Upper lobe of left lung (tissue), 6 donors: ENCODE data around the gene SDS. TPM values are rescaled to one million over a fixed set of nuclear protein-coding genes. Genes with fewer than 3 reads are reported as not detected.

Experiments used
- ATAC-seq, 2 donors: fragments of 200-7000 bp; cut with Tn5 transposase; one replicate each; pipeline ENCODE4 v1.9.1; 2022; ENCODE audit warnings: mild to moderate bottlenecking in 2 of 2, moderate library complexity in 2 of 2; ENCODE audit not compliant: low FRiP score in 2 of 2
- DNase-seq, 2 donors: peaks; one replicate each; pipeline ENCODE4 v3.0.0-alpha.2; 2019 to 2020
- H3K27ac ChIP-seq, 4 donors: fragments of 200-600 bp; sonication (generic); one replicate each; pipeline ENCODE4 v1.5.1; 2016 to 2019
- H3K27me3 ChIP-seq, 4 donors: fragments of 200-600 bp; sonication (generic); one replicate each; pipeline ENCODE4 v1.5.1; 2017 to 2019
- H3K36me3 ChIP-seq, 4 donors: fragments of 200-600 bp; sonication (generic); one replicate each; pipeline ENCODE4 v1.5.1; 2016 to 2019
- H3K4me1 ChIP-seq, 4 donors: fragments of 200-600 bp; sonication (generic); one replicate each; pipeline ENCODE4 v1.5.1; 2018 to 2019
- H3K4me3 ChIP-seq, 4 donors: fragments of 200-600 bp; sonication (generic); one replicate each; pipeline ENCODE4 v1.5.1; 2017 to 2019; ENCODE audit warnings: mild to moderate bottlenecking in 2 of 4, moderate library complexity in 1 of 4
- H3K9me3 ChIP-seq, 4 donors: fragments of 200-600 bp; sonication (generic); one replicate each; pipeline ENCODE4 v1.5.1; 2018 to 2019
- CTCF ChIP-seq, 6 experiments: fragments of 450-650 bp in 4 of 6; fragments of 200-600 bp in 2 of 6; sonication (generic) in 2 of 6; IDR thresholded peaks; one replicate each; pipeline ENCODE4 v1.5.1; 2016 to 2019; ENCODE audit warnings: antibody characterized with exemption in 6 of 6
- EP300 ChIP-seq, 4 donors: sonication (generic); formaldehyde crosslinking; IDR thresholded peaks; one replicate each; pipeline ENCODE4 v1.5.1; 2017; ENCODE audit warnings: antibody characterized with exemption in 4 of 4, control low read depth in 2 of 4
- POLR2A ChIP-seq, 4 donors: fragments of 450-650 bp; IDR thresholded peaks; one replicate each; pipeline ENCODE4 v1.5.1; 2016 to 2017; ENCODE audit warnings: antibody characterized with exemption in 4 of 4, mild to moderate bottlenecking in 2 of 4
- POLR2AphosphoS5 ChIP-seq, 2 donors: sonication (generic); formaldehyde crosslinking; IDR thresholded peaks; one replicate each; pipeline ENCODE4 v1.5.1; 2017; ENCODE audit warnings: antibody characterized with exemption in 2 of 2
- WGBS, 2 donors: methylation state at CpG; one replicate each; pipeline ENCODE4 v1.1.5; 2017 to 2018; 5-methylcytosine and 5-hydroxymethylcytosine counted together
- total RNA-seq, 6 donors: library from RNA; depleted of rRNA in 4 of 6; stranded (reverse); fragments of >200 nt in 4 of 6; gene quantifications; one replicate each; pipeline versions ENCODE4 v1.1.0 to v1.2.1, GENCODE V29; 2016 to 2021
- donor health status: DM: no; HTN: no; CAD: no; lungs with moderate emphysema.
- donor health status: DM: no; HTN: yes; CAD: no; lungs with severe emphysema.

SDS gene
- total RNA-seq, 6 donors from 2014 or later, result 1.00 to 4.0 (median 2.4) TPM

GRCh38 chr12:113440336-113440735 lies 36.6 kb upstream of the SDS start:
- ATAC-seq, result no peak
- 66 to 77% methylated on average over 7 of the region's 7 CpGs for WGBS, 2 donors

GRCh38 chr12:113439606-113440030 lies 35.9 kb upstream of the SDS start:
- no peak for TF ChIP-seq POLR2A (IDR thresholded peaks at IDR 0.05)
- TF ChIP-seq CTCF (IDR thresholded peaks at IDR 0.05), result peak in 2 of 6 experiments; percentile 18 to 42
- no peak overlapping the region for H3K27ac ChIP-seq
- H3K36me3 ChIP-seq, result no peaks in the 10 kb centered on the region
- no peak overlapping the region for H3K4me3 ChIP-seq
- H3K4me1 ChIP-seq, result no peaks in the 10 kb centered on the region
- ATAC-seq (peak in 1 of 2 donors; percentile 26), DNase-seq (peak in 1 of 2 donors; percentile 15)
- H3K27me3 ChIP-seq, result no peaks in the 10 kb centered on the region
- 32% methylated on average over 8 of the region's 8 CpGs for WGBS, 2 donors
- H3K9me3 ChIP-seq, result no peaks in the 10 kb centered on the region

More at GRCh38 chr12:113440336-113440735, 36.6 kb upstream of the SDS start:
- H3K4me1 ChIP-seq, result no peaks in the 10 kb centered on the region
- H3K9me3 ChIP-seq, result no peaks in the 10 kb centered on the region
- no peak overlapping the region for H3K27ac ChIP-seq
- no peak overlapping the region for H3K4me3 ChIP-seq
- DNase-seq, result no peak
- no peaks in the 10 kb centered on the region for H3K27me3 ChIP-seq
- no peaks in the 10 kb centered on the region for H3K36me3 ChIP-seq
- TF ChIP-seq EP300 (IDR thresholded peaks at IDR 0.05), result no peak
- no peak for TF ChIP-seq POLR2AphosphoS5 (IDR thresholded peaks at IDR 0.05)
- TF ChIP-seq POLR2A (IDR thresholded peaks at IDR 0.05), result no peak
- no peak for TF ChIP-seq CTCF (IDR thresholded peaks at IDR 0.05)

GRCh38 chr12:113439301-113439597 lies 35.6 kb upstream of the SDS start:
- Histone ChIP-seq H3K9me3 (no peaks in the 10 kb centered on the region), H3K4me3 (no peak overlapping the region), H3K36me3 (no peaks in the 10 kb centered on the region), H3K27me3 (no peaks in the 10 kb centered on the region), H3K4me1 (no peaks in the 10 kb centered on the region), H3K27ac (no peak overlapping the region)
- 33 to 45% methylated on average over 4 of the region's 4 CpGs for WGBS, 2 donors
- DNase-seq (no peak), ATAC-seq (no peak)
- no peak for TF ChIP-seq POLR2A (IDR thresholded peaks at IDR 0.05)
- TF ChIP-seq CTCF (IDR thresholded peaks at IDR 0.05), result no peak
- no peak for TF ChIP-seq EP300 (IDR thresholded peaks at IDR 0.05)
- no peak for TF ChIP-seq POLR2AphosphoS5 (IDR thresholded peaks at IDR 0.05)

- Histone ChIP-seq H3K27ac (no peak overlapping the region), H3K4me3 (no peak overlapping the region), H3K36me3 (no peaks in the 10 kb centered on the region), H3K27me3 (no peaks in the 10 kb centered on the region), H3K9me3 (no peaks in the 10 kb centered on the region), H3K4me1 (no peaks in the 10 kb centered on the region)
- WGBS, 2 donors, result 76 to 78% methylated on average over 4 of the region's 4 CpGs
- TF ChIP-seq POLR2AphosphoS5 (IDR thresholded peaks at IDR 0.05), result no peak
- no peak for TF ChIP-seq EP300 (IDR thresholded peaks at IDR 0.05)
- no peak for TF ChIP-seq CTCF (IDR thresholded peaks at IDR 0.05)
- TF ChIP-seq POLR2A (IDR thresholded peaks at IDR 0.05), result no peak
- DNase-seq (no peak), ATAC-seq (no peak)
Measured at GRCh38 chr12:113438523-113439300, 35.0 kb upstream of the SDS start.

GRCh38 chr12:113437729-113438100 lies 34.0 kb upstream of the SDS start:
- DNase-seq (no peak), ATAC-seq (no peak)
- Histone ChIP-seq H3K36me3 (no peaks in the 10 kb centered on the region), H3K4me1 (no peaks in the 10 kb centered on the region), H3K4me3 (no peak overlapping the region), H3K9me3 (no peaks in the 10 kb centered on the region), H3K27ac (no peak overlapping the region), H3K27me3 (no peaks in the 10 kb centered on the region)
- TF ChIP-seq POLR2AphosphoS5 (IDR thresholded peaks at IDR 0.05), result no peak
- no peak for TF ChIP-seq POLR2A (IDR thresholded peaks at IDR 0.05)
- no peak for TF ChIP-seq CTCF (IDR thresholded peaks at IDR 0.05)
- no peak for TF ChIP-seq EP300 (IDR thresholded peaks at IDR 0.05)
- 61 to 69% methylated on average over 3 to 7 of the region's 9 CpGs for WGBS, 2 donors
